Karpas-422 (cell line): Measurements from ENCODE around the gene OBI1. TPM values are rescaled to one million over a fixed set of nuclear protein-coding genes. Genes with fewer than 3 reads are reported as not detected.
"Not testable (repeated sequence)": the region's sequence is repeated elsewhere in the genome, so short reads cannot be mapped to it uniquely, and the experiment has no call there.

ENCODE experiments used
- DNase-seq: peaks from one replicate; pipeline ENCODE4 v3.0.0-alpha.2; 2015
- H2AFZ ChIP-seq: fragments of 200-600 bp; sonication (generic); 2 replicates; pipeline ENCODE4 v1.6.1; 2014; ENCODE audit warnings: antibody characterized with exemption, low read length, mixed read lengths
- H3K27ac ChIP-seq: fragments of 200-600 bp; sonication (generic); 2 replicates; pipeline ENCODE4 v1.5.1; 2014; ENCODE audit warnings: mild to moderate bottlenecking, low read length, moderate library complexity
- H3K27me3 ChIP-seq: fragments of 200-600 bp; sonication (generic); 2 replicates; pipeline ENCODE4 v1.6.1; 2014; ENCODE audit warnings: low read length, mixed read lengths
- H3K36me3 ChIP-seq: fragments of 200-600 bp; sonication (generic); 2 replicates; pipeline ENCODE4 v1.6.1; 2014; ENCODE audit warnings: low read length, mixed read lengths; ENCODE audit not compliant: insufficient read depth
- H3K4me1 ChIP-seq: fragments of 200-600 bp; sonication (generic); 2 replicates; pipeline ENCODE4 v1.6.1; 2014; ENCODE audit warnings: mild to moderate bottlenecking, low read length, mixed read lengths
- H3K4me2 ChIP-seq: fragments of 200-600 bp; sonication (generic); 2 replicates; pipeline ENCODE4 v1.6.1; 2014; ENCODE audit warnings: low read length, low read depth, mild to moderate bottlenecking; ENCODE audit not compliant: poor library complexity, severe bottlenecking
- H3K4me3 ChIP-seq: fragments of 200-600 bp; sonication (generic); 2 replicates; pipeline ENCODE4 v1.5.1; 2014; ENCODE audit warnings: mild to moderate bottlenecking, antibody characterized with exemption, low read length, mixed read lengths
- H3K79me2 ChIP-seq: fragments of 200-600 bp; sonication (generic); 2 replicates; pipeline ENCODE4 v1.6.1; 2014; ENCODE audit warnings: mild to moderate bottlenecking, low read length, mixed read lengths
- H3K9ac ChIP-seq: fragments of 200-600 bp; sonication (generic); 2 replicates; pipeline ENCODE4 v1.6.0; 2014; ENCODE audit warnings: low read length
- H3K9me2 ChIP-seq: fragments of 200-600 bp; sonication (generic), shearing (Covaris generic); replicated peaks from 2 replicates; pipeline ENCODE4 v1.6.0; 2014; ENCODE audit warnings: mild to moderate bottlenecking, low read length, moderate library complexity; ENCODE audit not compliant: insufficient read depth
- H3K9me3 ChIP-seq: fragments of 300-700, 200-600 bp; sonication (generic); 2 replicates; pipeline ENCODE4 v1.6.1; 2014; ENCODE audit warnings: low read length, mixed read lengths
- H4K20me1 ChIP-seq: fragments of 200-600 bp; sonication (generic); 2 replicates; pipeline ENCODE4 v1.6.1; 2014; ENCODE audit warnings: mild to moderate bottlenecking, antibody characterized with exemption, low read length, low read depth; ENCODE audit not compliant: insufficient read depth
- total RNA-seq: library from RNA; depleted of rRNA; stranded (reverse); fragments of >200 nt; shearing (Covaris generic); gene quantifications from 2 replicates; pipeline ENCODE4 v1.2.3, GENCODE V29; 2014; ENCODE audit warnings: low replicate concordance

OBI1 gene
- total RNA-seq, 1 experiment from 2014 or later = 27.7 TPM

DNA sequence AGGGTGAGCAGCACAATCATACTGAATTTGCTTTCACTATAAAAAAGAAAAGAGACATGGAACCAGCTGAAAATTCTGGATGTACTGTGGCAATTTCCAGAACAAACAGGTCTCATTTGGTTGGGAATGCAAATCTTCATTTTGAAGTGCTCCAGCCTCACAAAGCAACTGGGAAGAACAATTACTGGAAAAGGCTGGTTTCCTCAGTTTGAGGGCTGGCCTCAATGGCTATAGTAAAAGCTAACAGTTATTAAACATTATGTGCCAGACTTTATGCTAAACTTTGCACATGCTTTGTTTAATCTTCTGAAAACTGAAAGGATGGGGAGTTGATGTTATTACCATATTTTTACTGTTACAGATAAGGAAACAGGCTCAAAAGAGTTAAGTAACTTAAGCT, 3.0 kb downstream of the OBI1 start:
- Histone ChIP-seq H2AFZ (no peak overlapping the region), H3K27ac (no peak overlapping the region), H3K79me2 (peaks cover 79% of the 10 kb centered on the region), H3K36me3 (no peaks in the 10 kb centered on the region; the same call in 1 of the 2 replicates), H3K27me3 (no peaks in the 10 kb centered on the region), H3K4me1 (peaks cover 50% of the 10 kb centered on the region), H3K4me2 (peak overlapping the region; percentile 1), H3K9me2 (no peaks in the 10 kb centered on the region), H3K9ac (no peak overlapping the region), H4K20me1 (peaks cover 58% of the 10 kb centered on the region), H3K9me3 (no peaks in the 10 kb centered on the region), H3K4me3 (no peak overlapping the region)
- no peak for DNase-seq

DNA sequence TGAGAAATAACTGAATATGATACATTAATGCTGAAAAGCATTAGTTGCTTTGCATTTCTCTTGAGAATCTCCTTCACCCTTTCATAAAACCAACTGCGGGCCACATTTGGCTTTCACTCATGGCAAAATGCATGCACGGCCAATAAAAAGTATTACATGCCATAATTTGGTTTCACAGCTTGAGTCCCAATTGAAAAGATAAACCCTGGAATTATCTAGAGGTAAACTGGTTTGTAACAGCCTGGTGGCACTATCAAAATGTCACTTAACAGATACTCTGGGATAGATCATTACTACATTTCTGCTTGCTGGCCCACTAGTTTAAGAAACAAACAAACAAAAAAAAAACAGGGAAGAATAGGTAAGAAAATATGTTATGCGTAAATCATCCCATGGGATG, 3.9 kb downstream of the OBI1 start:
- peaks cover 88% of the 10 kb centered on the region for H3K79me2 ChIP-seq

DNA sequence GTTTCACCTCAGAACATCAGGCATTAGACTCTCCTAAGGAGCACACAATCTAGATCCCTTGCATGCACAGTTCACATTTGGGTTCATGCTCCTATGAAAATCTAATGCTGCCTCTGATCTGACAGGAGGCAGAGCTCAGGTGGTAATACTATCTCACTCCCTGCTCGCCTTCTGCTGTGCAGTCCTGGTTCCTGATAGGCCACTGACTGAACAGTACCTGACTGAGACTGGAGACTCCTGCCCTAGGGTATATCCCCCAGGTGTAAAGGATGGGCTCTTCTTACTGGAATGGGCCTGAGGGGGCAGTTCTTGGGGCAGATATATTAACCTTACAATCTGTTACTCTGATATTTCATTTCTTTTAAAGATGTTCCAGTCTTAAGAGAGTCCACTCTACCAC, 6.3 kb downstream of the OBI1 start:
- no peak overlapping the region for H3K4me3 ChIP-seq
- no peaks in the 10 kb centered on the region; the same call in 1 of the 2 replicates for H3K36me3 ChIP-seq
- peaks cover 98% of the 10 kb centered on the region for H3K79me2 ChIP-seq
- peaks cover 73% of the 10 kb centered on the region for H4K20me1 ChIP-seq
- H3K27ac ChIP-seq = no peak overlapping the region
- no peak overlapping the region for H2AFZ ChIP-seq
- DNase-seq = no peak
- peaks cover 55% of the 10 kb centered on the region for H3K4me1 ChIP-seq
- H3K9me2 ChIP-seq = no peaks in the 10 kb centered on the region
- no peak overlapping the region for H3K4me2 ChIP-seq
- no peaks in the 10 kb centered on the region for H3K27me3 ChIP-seq
- H3K9ac ChIP-seq = no peak overlapping the region
- H3K9me3 ChIP-seq = no peaks in the 10 kb centered on the region

More for the DNA sequence above, 3.9 kb downstream of the OBI1 start:
- no peaks in the 10 kb centered on the region for H3K9me3 ChIP-seq
- no peak overlapping the region for H3K9ac ChIP-seq
- no peak overlapping the region for H2AFZ ChIP-seq
- no peaks in the 10 kb centered on the region for H3K27me3 ChIP-seq
- no peaks in the 10 kb centered on the region for H3K9me2 ChIP-seq
- H3K4me3 ChIP-seq = no peak overlapping the region
- no peak overlapping the region for H3K4me2 ChIP-seq
- DNase-seq = no peak
- no peak overlapping the region for H3K27ac ChIP-seq
- H3K4me1 ChIP-seq = peaks cover 59% of the 10 kb centered on the region
- H4K20me1 ChIP-seq = peaks cover 64% of the 10 kb centered on the region
- H3K36me3 ChIP-seq = no peaks in the 10 kb centered on the region; the same call in 1 of the 2 replicates

DNA sequence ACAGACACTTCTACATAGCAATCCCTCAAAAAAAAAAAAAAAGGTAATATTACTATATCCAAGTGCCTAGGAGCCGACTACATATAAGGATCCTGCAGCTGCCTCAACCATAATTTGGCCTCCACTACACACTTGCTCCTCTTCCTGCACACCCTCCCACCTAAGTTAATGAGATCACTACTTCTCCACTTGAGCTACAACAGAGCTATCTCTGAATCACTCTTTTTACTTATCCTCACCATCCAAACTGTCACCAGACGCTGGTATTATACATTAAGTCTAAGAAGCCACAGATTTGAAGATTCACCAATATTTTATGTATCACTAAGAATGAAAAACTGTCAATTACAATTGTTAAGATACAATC, 8.3 kb downstream of the OBI1 start:
- Histone ChIP-seq H2AFZ (no peak overlapping the region), H3K79me2 (peaks cover 100% of the 10 kb centered on the region), H3K27me3 (no peaks in the 10 kb centered on the region), H3K36me3 (no peaks in the 10 kb centered on the region; the same call in 1 of the 2 replicates), H3K9me2 (no peaks in the 10 kb centered on the region), H3K4me1 (peaks cover 42% of the 10 kb centered on the region), H3K4me2 (no peak overlapping the region), H3K9me3 (no peaks in the 10 kb centered on the region), H4K20me1 (peaks cover 71% of the 10 kb centered on the region), H3K27ac (no peak overlapping the region), H3K9ac (no peak overlapping the region), H3K4me3 (no peak overlapping the region)
- DNase-seq = no peak

DNA sequence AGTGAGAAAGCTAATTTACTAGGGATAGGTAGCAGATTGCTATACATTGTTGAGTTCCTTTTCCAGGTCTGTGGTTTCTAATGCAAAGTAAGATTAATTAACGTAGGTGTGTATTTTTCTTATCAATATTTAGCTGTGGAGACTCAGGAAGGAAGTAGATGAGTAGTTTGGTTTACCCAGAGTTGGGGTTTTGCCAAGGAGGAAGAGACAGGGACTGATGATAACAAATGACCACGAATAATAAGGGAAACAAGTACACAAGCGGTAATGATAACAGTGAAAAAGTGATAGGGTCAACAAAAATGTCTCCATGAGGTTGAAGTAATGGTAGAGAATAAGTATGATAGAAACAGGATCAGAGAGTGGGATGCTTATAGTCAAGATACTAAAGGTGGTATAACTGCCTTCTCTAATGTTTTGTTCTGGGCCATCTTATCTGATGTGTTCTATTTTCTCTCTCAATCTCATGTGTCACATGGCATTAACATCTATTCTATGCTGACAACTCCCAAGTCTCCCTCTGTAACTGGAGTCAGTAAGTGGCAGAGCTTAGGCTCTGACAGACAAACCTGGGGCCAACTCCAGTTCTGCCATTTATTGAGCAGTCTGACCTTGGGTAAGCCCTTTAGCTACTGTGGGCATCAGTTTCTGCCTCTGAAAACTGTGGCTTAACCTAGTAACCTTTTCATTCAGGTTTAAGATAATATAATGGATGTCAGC, 8.8 kb downstream of the OBI1 start:
- Histone ChIP-seq H3K9me3 (no peaks in the 10 kb centered on the region), H3K4me3 (no peak overlapping the region), H3K9ac (no peak overlapping the region), H3K79me2 (peaks cover 100% of the 10 kb centered on the region), H4K20me1 (peaks cover 67% of the 10 kb centered on the region), H3K27ac (no peak overlapping the region), H2AFZ (no peak overlapping the region), H3K4me2 (no peak overlapping the region), H3K9me2 (no peaks in the 10 kb centered on the region), H3K4me1 (peaks cover 37% of the 10 kb centered on the region), H3K36me3 (no peaks in the 10 kb centered on the region; the same call in 1 of the 2 replicates), H3K27me3 (no peaks in the 10 kb centered on the region)
- DNase-seq = no peak

DNA sequence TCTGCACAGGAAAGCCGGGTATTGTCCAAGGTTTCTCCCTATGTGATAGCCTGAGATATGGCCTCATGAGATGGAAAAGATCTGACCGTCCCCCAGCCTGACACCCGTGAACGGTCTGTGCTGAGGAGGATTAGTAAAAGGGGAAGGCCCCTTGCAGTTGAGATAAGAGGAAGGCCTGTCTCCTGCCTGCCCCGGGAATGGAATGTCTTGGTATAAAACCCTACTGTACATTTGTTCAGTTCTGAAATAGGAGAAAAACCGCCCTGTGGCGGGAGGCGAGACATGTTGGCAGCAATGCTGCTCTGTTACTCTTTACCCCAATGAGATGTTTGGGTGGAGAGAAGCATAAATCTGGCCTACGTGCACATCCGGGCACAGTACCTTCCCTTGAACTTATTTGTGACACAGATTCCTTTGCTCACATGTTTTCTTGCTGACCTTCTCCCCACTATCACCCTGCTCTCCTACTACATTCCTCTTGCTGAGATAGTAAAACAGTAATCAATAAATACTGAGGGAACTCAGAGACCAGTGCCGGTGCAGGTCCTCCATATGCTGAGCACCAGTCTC, 11.8 kb downstream of the OBI1 start:
- H4K20me1 ChIP-seq = peaks cover 47% of the 10 kb centered on the region; the same call in 1 of the 2 replicates
- H3K27me3 ChIP-seq, H3K4me2 ChIP-seq, DNase-seq, H2AFZ ChIP-seq, H3K27ac ChIP-seq, H3K9me2 ChIP-seq, H3K9ac ChIP-seq, H3K4me3 ChIP-seq, H3K9me3 ChIP-seq: not testable (repeated sequence)
- peaks cover 98% of the 10 kb centered on the region for H3K79me2 ChIP-seq
- H3K4me1 ChIP-seq = peaks cover 23% of the 10 kb centered on the region
- peaks cover 17% of the 10 kb centered on the region for H3K36me3 ChIP-seq

DNA sequence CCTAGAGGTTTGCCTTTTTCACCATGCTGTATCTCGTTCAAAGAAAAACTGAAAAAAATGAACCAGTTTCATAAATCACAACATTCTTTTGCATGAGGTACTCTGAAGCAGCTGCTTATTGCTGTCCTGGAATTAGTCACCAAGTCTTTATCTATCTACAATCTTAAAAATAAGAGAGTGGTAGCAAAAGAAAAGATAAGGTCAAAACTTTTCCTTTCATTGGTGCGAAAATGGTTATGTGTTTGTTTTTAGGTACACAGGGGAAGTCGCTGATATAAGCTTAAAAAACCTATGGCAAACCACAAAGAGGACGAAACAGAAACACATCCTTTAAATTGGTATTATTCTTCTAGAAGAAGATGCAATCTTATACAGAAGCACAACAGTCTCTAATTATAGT, 20.7 kb downstream of the OBI1 start:
- no peaks in the 10 kb centered on the region for H3K27me3 ChIP-seq
- H3K4me3 ChIP-seq = no peak overlapping the region
- no peak for DNase-seq
- H4K20me1 ChIP-seq = peaks cover 3% of the 10 kb centered on the region; the same call in 1 of the 2 replicates
- no peak overlapping the region for H3K9ac ChIP-seq
- H3K4me1 ChIP-seq = peaks cover 23% of the 10 kb centered on the region
- peaks cover 59% of the 10 kb centered on the region for H3K36me3 ChIP-seq
- H3K9me3 ChIP-seq = no peaks in the 10 kb centered on the region
- no peak overlapping the region for H3K4me2 ChIP-seq
- H3K79me2 ChIP-seq = peaks cover 73% of the 10 kb centered on the region
- H3K9me2 ChIP-seq = no peaks in the 10 kb centered on the region
- no peak overlapping the region for H3K27ac ChIP-seq
- no peak overlapping the region for H2AFZ ChIP-seq

DNA sequence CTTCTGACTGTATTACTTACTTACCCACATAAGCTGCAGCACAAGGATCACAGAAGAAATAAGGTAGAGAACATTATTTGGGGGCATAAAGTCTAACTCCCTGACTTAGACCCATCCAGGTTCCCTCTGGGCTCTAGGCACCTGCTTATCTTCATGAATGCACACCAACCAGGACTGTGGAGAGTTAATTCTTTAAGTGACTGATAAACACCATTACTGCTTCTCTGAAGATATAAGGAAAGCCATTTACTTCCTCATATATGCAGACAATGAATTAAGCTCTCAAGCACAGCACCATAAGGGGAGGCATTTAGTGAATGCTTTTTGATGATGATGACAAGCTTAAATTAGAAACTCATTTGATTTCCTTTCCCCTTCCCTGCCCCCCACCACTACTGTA, 22.5 kb downstream of the OBI1 start:
- H3K36me3 ChIP-seq = peaks cover 65% of the 10 kb centered on the region; the same call in 1 of the 2 replicates

More for the DNA sequence above, 22.5 kb downstream of the OBI1 start:
- Histone ChIP-seq H3K79me2 (peaks cover 76% of the 10 kb centered on the region), H2AFZ (no peak overlapping the region), H3K9me2 (no peaks in the 10 kb centered on the region), H3K4me1 (peaks cover 23% of the 10 kb centered on the region), H3K9me3 (no peaks in the 10 kb centered on the region), H3K9ac (no peak overlapping the region), H3K4me2 (no peak overlapping the region), H3K27ac (no peak overlapping the region), H3K27me3 (no peaks in the 10 kb centered on the region), H3K4me3 (no peak overlapping the region), H4K20me1 (0 out of 2 replicates have a peak, but pooled peaks cover 3% of the 10 kb centered on the region)
- DNase-seq = peak; percentile 47
